HepG2 (cell line): Measurements from ENCODE around the gene TMEM129. TPM values are rescaled to one million over a fixed set of nuclear protein-coding genes. Genes with fewer than 3 reads are reported as not detected.

Experiments used
- ATAC-seq: fragments of 200-7000 bp; cut with Tn5 transposase; 3 replicates; pipeline ENCODE4 v1.9.1; 2020; ENCODE audit warnings: mild to moderate bottlenecking, moderate library complexity
- BruUV-seq: library from RNA; stranded (reverse); fragments of 400-500 nt; replicated peaks from 2 replicates; lab custom pipeline; 2021; lab: Mats Ljungman, UMichigan
- CTCF ChIA-PET: fragments of 300-600 bp; formaldehyde crosslinking; extraction: SDS; loops from one replicate; lab custom pipeline; 2021; ENCODE audit warnings: low total read pairs, inconsistent platforms, low intra/inter-chr PET ratio; lab: Yijun Ruan, JAX
- POLR2A ChIA-PET: fragments of 350-600 bp; sonication (Branson Sonifier 250); formaldehyde crosslinking; loops from one replicate; lab custom pipeline; 2020; ENCODE audit warnings: antibody characterized with exemption, inconsistent platforms; lab: Yijun Ruan, JAX
- DNase-seq: peaks from one replicate; pipeline ENCODE4 v3.0.0-alpha.2; 2015; ENCODE audit warnings: low spot score
- FAIRE-seq: peaks from 3 replicates; lab custom pipeline; 2011; peaks lifted over from hg19 to GRCh38; lab: Jason Lieb, UNC
- H2AFZ ChIP-seq: one replicate; pipeline ENCODE4 v1.6.1; 2011; ENCODE audit warnings: low read length, inconsistent platforms
- H3K27ac ChIP-seq: fragments of 300-600 bp; 3 replicates; pipeline ENCODE4 v1.8.0; 2011; ENCODE audit warnings: mixed run types, mild to moderate bottlenecking, mixed read lengths, low read length, inconsistent platforms; ENCODE audit not compliant: insufficient read depth; ENCODE audit errors: extremely low read length
- H3K27me3 ChIP-seq, 2 experiments: fragments of 200-600 bp in 1 of 2; 2 replicates in 1 of 2; 3 replicates in 1 of 2; pipeline versions ENCODE4 v1.6.0 to v1.8.0; 2011; ENCODE audit warnings: low read length in 2 of 2, mild to moderate bottlenecking in 2 of 2, moderate library complexity in 2 of 2, inconsistent platforms in 1 of 2; ENCODE audit not compliant: insufficient read depth in 2 of 2, control insufficient read depth in 1 of 2
- H3K36me3 ChIP-seq, 2 experiments: fragments of 200-600 bp in 1 of 2; replicated peaks in 1 of 2; 2 replicates in 1 of 2; 3 replicates in 1 of 2; pipeline versions ENCODE4 v1.5.1 to v1.8.0; 2011; ENCODE audit warnings: low read length in 2 of 2, inconsistent platforms in 1 of 2; ENCODE audit not compliant: insufficient read depth in 2 of 2, control insufficient read depth in 1 of 2
- H3K4me1 ChIP-seq: 2 replicates; pipeline ENCODE4 v1.5.1; 2012; ENCODE audit warnings: low read length, inconsistent platforms; ENCODE audit not compliant: insufficient read depth
- H3K4me2 ChIP-seq: 2 replicates; pipeline ENCODE4 v1.6.0; 2011; ENCODE audit warnings: low read depth, low read length, inconsistent platforms
- H3K4me3 ChIP-seq, 3 experiments: fragments of 200-600 bp in 1 of 3; sonication (generic), shearing (Covaris generic) in 1 of 3; replicated peaks in 1 of 3; 2 replicates each; pipeline ENCODE4 v1.5.1; 2011 to 2016; ENCODE audit warnings: low read length in 3 of 3, inconsistent platforms in 2 of 3, low read depth in 2 of 3, mild to moderate bottlenecking in 2 of 3, control low read depth in 1 of 3, mixed read lengths in 1 of 3; ENCODE audit not compliant: insufficient read depth in 1 of 3
- H3K79me2 ChIP-seq: one replicate; pipeline ENCODE4 v1.6.1; 2011; ENCODE audit warnings: low read length, inconsistent platforms; ENCODE audit not compliant: insufficient read depth
- H3K9ac ChIP-seq: 2 replicates; pipeline ENCODE4 v1.6.0; 2011; ENCODE audit warnings: mild to moderate bottlenecking, low read depth, low read length, inconsistent platforms; ENCODE audit not compliant: insufficient read depth
- H3K9me3 ChIP-seq: 2 replicates; pipeline ENCODE4 v1.5.1; 2012; ENCODE audit warnings: mild to moderate bottlenecking, low read length
- H4K20me1 ChIP-seq: 2 replicates; pipeline ENCODE4 v1.6.0; 2011; ENCODE audit warnings: inconsistent platforms, mild to moderate bottlenecking, low read length, moderate library complexity; ENCODE audit not compliant: insufficient read depth
- ARID4A ChIP-seq: sonication (generic); formaldehyde crosslinking; IDR thresholded peaks from 2 replicates; pipeline ENCODE4 v1.5.0; 2020; ENCODE audit warnings: mild to moderate bottlenecking, missing genetic modification reagents, borderline replicate concordance
- MLLT10 ChIP-seq: sonication (generic); formaldehyde crosslinking; IDR thresholded peaks from 2 replicates; pipeline ENCODE4 v1.4.0; 2020; ENCODE audit warnings: missing genetic modification reagents
- SSRP1 ChIP-seq: IDR thresholded peaks from 2 replicates; pipeline ENCODE4 v1.6.1; 2016; ENCODE audit warnings: control low read depth
- TRIM22 ChIP-seq: fragments of 450-650 bp; IDR thresholded peaks from 2 replicates; pipeline ENCODE4 v1.6.1; 2017
- ZBTB43 ChIP-seq: sonication (generic); formaldehyde crosslinking; conservative IDR thresholded peaks from 2 replicates; pipeline ENCODE4 v1.4.0; 2020; ENCODE audit warnings: missing genetic modification reagents
- ZFP1 ChIP-seq: IDR thresholded peaks from 2 replicates; pipeline ENCODE4 v1.6.1; 2016
- ZFP36 ChIP-seq: fragments of 150-350 bp; IDR thresholded peaks from 2 replicates; pipeline ENCODE4 v1.6.1; 2018; ENCODE audit warnings: borderline replicate concordance, low read length, low read depth; ENCODE audit not compliant: partially characterized antibody
- ZFP91 ChIP-seq: sonication (generic); formaldehyde crosslinking; IDR thresholded peaks from 2 replicates; pipeline ENCODE4 v1.9.0; 2022; ENCODE audit warnings: missing genetic modification reagents, mild to moderate bottlenecking, borderline replicate concordance
- WGBS: methylation state at CpG from one replicate; pipeline ENCODE4 v1.1.6; 2017; ENCODE audit warnings: low lambda C conversion rate; 5-methylcytosine and 5-hydroxymethylcytosine counted together
- in situ Hi-C: cut with HindIII; loops from 2 replicates; pipeline ENCODE4 v1.10.0; 2017; ENCODE audit warnings: low pct_unique_long_range_greater_than_20kb; ENCODE audit not compliant: extremely low pct_ligation_motif_present
- intact Hi-C: fragments of 100-400 bp; cut with micrococcal nuclease; formaldehyde crosslinking; loops from one replicate; pipeline ENCODE4 v1.10.0; 2022; ENCODE audit not compliant: unreplicated experiment
- polyA plus RNA-seq, 8 experiments: library from polyadenylated mRNA; depleted of rRNA in 3 of 8; stranded (reverse) in 7 of 8; unstranded in 1 of 8; fragments of >200 nt; fragmentation: Illumina TruSeq in 4 of 8; extraction: Trizol in 4 of 8; gene quantifications; 2 replicates each; pipeline versions ENCODE4 v1.2.1 to v1.2.3, GENCODE V29; 2011 to 2016; ENCODE audit warnings: low read depth in 4 of 8, missing spikeins in 1 of 8, mixed read lengths in 1 of 8; ENCODE audit not compliant: insufficient read depth in 1 of 8
- total RNA-seq, 5 experiments: library from RNA; depleted of rRNA; stranded (reverse); fragments of >200 nt; fragmentation: Illumina TruSeq; extraction: Trizol; gene quantifications; 2 replicates each; pipeline ENCODE4 v1.2.3, GENCODE V29; 2016; ENCODE audit warnings: low read depth in 1 of 5
- TF ChIP-seq, protein P1 (sequence below): sonication (generic); formaldehyde crosslinking; IDR thresholded peaks from 2 replicates; pipeline ENCODE4 v1.4.0; 2020; ENCODE audit warnings: missing genetic modification reagents, borderline replicate concordance

The TMEM129 gene
- total and polyA plus RNA-seq, 2 of the 13 experiments (the other 11 are each of a cell fraction or from before 2014, with no cell fraction given): 19.0 to 25.8 TPM

DNA sequence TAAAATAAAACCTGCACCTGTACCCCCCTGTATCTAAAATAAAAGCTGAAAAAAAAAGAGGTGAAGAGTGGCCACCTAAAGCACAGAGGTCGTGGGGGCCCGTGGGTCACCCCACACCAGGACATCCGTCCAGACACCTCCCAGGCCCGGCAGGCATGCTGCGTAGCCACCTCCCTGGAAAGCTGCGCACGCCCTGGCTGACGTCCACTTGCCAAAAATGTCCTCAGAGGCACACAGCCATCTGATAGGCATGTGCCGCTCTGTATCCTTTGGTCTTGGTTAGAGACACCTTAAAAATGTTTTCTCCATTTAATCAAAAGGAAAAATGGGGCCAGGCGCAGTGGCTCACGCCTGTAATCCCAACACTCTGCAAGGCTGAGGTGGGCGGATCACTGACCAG, 54.7 kb downstream of the TMEM129 start:
- BruUV-seq: no TSS peak
- Histone ChIP-seq H3K27ac (no peak overlapping the region), H3K9me3 (no peaks in the 10 kb centered on the region), H3K4me2 (no peak overlapping the region), H3K36me3 (no peaks in the 10 kb centered on the region), H3K79me2 (no peaks in the 10 kb centered on the region), H3K27me3 (0 out of 5 replicates have a peak, but pooled peaks cover 0 to 1% of the 10 kb centered on the region in 2 experiments), H3K4me1 (peaks cover 4% of the 10 kb centered on the region), H3K9ac (no peak overlapping the region), H3K4me3 (no peak overlapping the region), H2AFZ (no peak overlapping the region), H4K20me1 (no peaks in the 10 kb centered on the region)
- ChIA-PET CTCF (no interaction called here), POLR2A (no interaction called here)
- DNase-seq (no peak), FAIRE-seq (no peak), ATAC-seq (no peak)
- intact Hi-C loops (no loop called here), in situ Hi-C loops (no loop called here)
- 73% methylated on average over 11 of the region's 12 CpGs for WGBS
- TF ChIP-seq ZFP91 (CRISPR knock-in tag) (no peak), ZFP1 (CRISPR knock-in tag) (no peak), TRIM22 (no peak), MLLT10 (CRISPR knock-in tag) (no peak), SSRP1 (CRISPR knock-in tag) (no peak), ARID4A (no peak), ZBTB43 (CRISPR knock-in tag) (no peak), ZFP36 (no peak)
- TF ChIP-seq, protein P1, sequence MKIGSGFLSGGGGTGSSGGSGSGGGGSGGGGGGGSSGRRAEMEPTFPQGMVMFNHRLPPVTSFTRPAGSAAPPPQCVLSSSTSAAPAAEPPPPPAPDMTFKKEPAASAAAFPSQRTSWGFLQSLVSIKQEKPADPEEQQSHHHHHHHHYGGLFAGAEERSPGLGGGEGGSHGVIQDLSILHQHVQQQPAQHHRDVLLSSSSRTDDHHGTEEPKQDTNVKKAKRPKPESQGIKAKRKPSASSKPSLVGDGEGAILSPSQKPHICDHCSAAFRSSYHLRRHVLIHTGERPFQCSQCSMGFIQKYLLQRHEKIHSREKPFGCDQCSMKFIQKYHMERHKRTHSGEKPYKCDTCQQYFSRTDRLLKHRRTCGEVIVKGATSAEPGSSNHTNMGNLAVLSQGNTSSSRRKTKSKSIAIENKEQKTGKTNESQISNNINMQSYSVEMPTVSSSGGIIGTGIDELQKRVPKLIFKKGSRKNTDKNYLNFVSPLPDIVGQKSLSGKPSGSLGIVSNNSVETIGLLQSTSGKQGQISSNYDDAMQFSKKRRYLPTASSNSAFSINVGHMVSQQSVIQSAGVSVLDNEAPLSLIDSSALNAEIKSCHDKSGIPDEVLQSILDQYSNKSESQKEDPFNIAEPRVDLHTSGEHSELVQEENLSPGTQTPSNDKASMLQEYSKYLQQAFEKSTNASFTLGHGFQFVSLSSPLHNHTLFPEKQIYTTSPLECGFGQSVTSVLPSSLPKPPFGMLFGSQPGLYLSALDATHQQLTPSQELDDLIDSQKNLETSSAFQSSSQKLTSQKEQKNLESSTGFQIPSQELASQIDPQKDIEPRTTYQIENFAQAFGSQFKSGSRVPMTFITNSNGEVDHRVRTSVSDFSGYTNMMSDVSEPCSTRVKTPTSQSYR (CRISPR knock-in tag): no peak
